Natural killer cell treated with Interleukin-12 subunit alpha and Interleukin-12 subunit beta and Interleukin-15 and Interleukin-18, amount 100 ng/mL, for 72 hours (primary cell): Measurements from ENCODE around the gene AGER. TPM values are rescaled to one million over a fixed set of nuclear protein-coding genes. Genes with fewer than 3 reads are reported as not detected.

Experiments used
- ATAC-seq, 2 donors: fragments of 150-1000 bp; cut with Tn5 transposase in 1 of 2; sonication (Bioruptor Pico), chemical (Tn5 transposase) in 1 of 2; 2 replicates each; pipeline ENCODE4 v1.10.0; 2021
- DNase-seq: peaks from one replicate; pipeline ENCODE4 v3.0.0; 2022; ENCODE audit warnings: low spot score
- H3K27ac Mint-ChIP-seq, 2 donors: 1 replicate in 1 of 2; 2 replicates in 1 of 2; pipeline ENCODE4 v1.8.0; 2022; ENCODE audit warnings: mixed read lengths in 2 of 2, mild to moderate bottlenecking in 1 of 2, moderate library complexity in 1 of 2
- H3K27me3 Mint-ChIP-seq, 2 donors: 1 replicate in 1 of 2; 2 replicates in 1 of 2; pipeline ENCODE4 v1.8.0; 2022; ENCODE audit warnings: mixed read lengths in 2 of 2
- H3K36me3 Mint-ChIP-seq: one replicate; pipeline ENCODE4 v1.8.0; 2022; ENCODE audit warnings: mixed read lengths
- H3K4me1 Mint-ChIP-seq, 2 donors: 1 replicate in 1 of 2; 2 replicates in 1 of 2; pipeline ENCODE4 v1.8.0; 2022; ENCODE audit warnings: low read depth in 2 of 2, mixed read lengths in 2 of 2, mild to moderate bottlenecking in 1 of 2
- H3K4me3 Mint-ChIP-seq: one replicate; pipeline ENCODE4 v1.8.0; 2022; ENCODE audit warnings: mixed read lengths
- H3K9me3 Mint-ChIP-seq: 2 replicates; pipeline ENCODE4 v1.8.0; 2022; ENCODE audit warnings: mixed read lengths
- total RNA-seq, 2 donors: library from RNA; stranded (reverse); gene quantifications; one replicate each; pipeline ENCODE4 v1.2.3, GENCODE V29; 2022

The AGER gene
- total RNA-seq, 2 donors from 2014 or later = 15.0 to 29.7 TPM

- Mint-ChIP-seq H3K27me3 (peaks cover 0 to 3% of the 10 kb centered on the region in 2 donors), H3K4me3 (no peak overlapping the region), H3K27ac (no peak overlapping the region), H3K36me3 (peaks cover 5% of the 10 kb centered on the region), H3K9me3 (no peaks in the 10 kb centered on the region), H3K4me1 (peaks cover 30 to 33% of the 10 kb centered on the region in 2 donors)
- DNase-seq (no peak), ATAC-seq (no peak)
Measured at GRCh38 chr6:32131439-32131948, 52.6 kb downstream of the AGER start.

Other genes with a start within 250 kb of the AGER start
- gene CFB, start 238.2 kb downstream of the AGER start, total RNA-seq = under 1 TPM; 0.33 to 0.40 TPM
- gene NELFE, start 225.3 kb downstream of the AGER start, total RNA-seq = 10 to 100 TPM; 61.5 to 78.0 TPM
- gene SKIC2, start 225.1 kb downstream of the AGER start, total RNA-seq = 100 to 1,000 TPM; 103 to 164 TPM
- 10 to 100 TPM; 11.4 to 27.5 TPM for gene DXO, start 212.1 kb downstream of the AGER start, total RNA-seq
- 10 to 100 TPM in 1 of 2 donors, 1 to 10 TPM in 1; 4.4 to 13.3 TPM for gene C4A, start 202.2 kb downstream of the AGER start, total RNA-seq
- 1 to 10 TPM; 3.4 to 5.0 TPM for gene C4B, start 169.5 kb downstream of the AGER start, total RNA-seq
- gene CYP21A2, start 145.8 kb downstream of the AGER start, total RNA-seq = 1 to 10 TPM in 1 of 2 donors, not detected in 1; 1.3 TPM
- gene TNXB, start 74.9 kb downstream of the AGER start, total RNA-seq = 1 to 10 TPM; 3.8 to 6.7 TPM
- gene ATF6B, start 56.0 kb downstream of the AGER start, total RNA-seq = 100 to 1,000 TPM; 125 to 132 TPM
- gene FKBPL, start 54.0 kb downstream of the AGER start, total RNA-seq = 1 to 10 TPM; 5.5 to 6.0 TPM
- gene PRRT1, start 32.3 kb downstream of the AGER start, total RNA-seq = under 1 TPM; 0.17 to 0.33 TPM
- 10 to 100 TPM; 10.8 to 32.3 TPM for gene PPT2, start 30.1 kb downstream of the AGER start, total RNA-seq
- gene EGFL8, start 19.7 kb downstream of the AGER start, total RNA-seq = 10 to 100 TPM in 1 of 2 donors, 1 to 10 TPM in 1; 8.3 to 15.0 TPM
- gene AGPAT1, start 8.2 kb downstream of the AGER start, total RNA-seq = 10 to 100 TPM; 39.2 to 43.0 TPM
- 10 to 100 TPM; 41.0 to 53.3 TPM for gene RNF5, start 5.8 kb downstream of the AGER start, total RNA-seq
- 10 to 100 TPM; 64.1 to 89.4 TPM for gene PBX2, start 5.9 kb upstream of the AGER start, total RNA-seq
- gene GPSM3, start 8.4 kb upstream of the AGER start, total RNA-seq = 100 to 1,000 TPM; 131 to 143 TPM
- 1 to 10 TPM; 1.4 TPM for gene NOTCH4, start 39.8 kb upstream of the AGER start, total RNA-seq
- gene TSBP1, start 187.7 kb upstream of the AGER start, total RNA-seq = not detected
- not detected for gene BTNL2, start 222.9 kb upstream of the AGER start, total RNA-seq